HS-5 (cell line): ENCODE results near the gene ADPRHL1.

Source experiments
- DNase-seq: peaks from one replicate; pipeline ENCODE4 v3.0.0-alpha.2; 2012; ENCODE audit warnings: low read depth

The ADPRHL1 gene

GRCh38 chr13:113415825-113416224, 37.5 kb downstream of the ADPRHL1 start:
- no peak for DNase-seq

- DNase-seq = no peak
These were observed 38.3 kb downstream of the ADPRHL1 start for GRCh38 chr13:113415032-113415431.

GRCh38 chr13:113414335-113414734, 39.0 kb downstream of the ADPRHL1 start:
- DNase-seq = no peak

GRCh38 chr13:113413898-113414282, 39.4 kb downstream of the ADPRHL1 start:
- DNase-seq = no peak

DNA sequence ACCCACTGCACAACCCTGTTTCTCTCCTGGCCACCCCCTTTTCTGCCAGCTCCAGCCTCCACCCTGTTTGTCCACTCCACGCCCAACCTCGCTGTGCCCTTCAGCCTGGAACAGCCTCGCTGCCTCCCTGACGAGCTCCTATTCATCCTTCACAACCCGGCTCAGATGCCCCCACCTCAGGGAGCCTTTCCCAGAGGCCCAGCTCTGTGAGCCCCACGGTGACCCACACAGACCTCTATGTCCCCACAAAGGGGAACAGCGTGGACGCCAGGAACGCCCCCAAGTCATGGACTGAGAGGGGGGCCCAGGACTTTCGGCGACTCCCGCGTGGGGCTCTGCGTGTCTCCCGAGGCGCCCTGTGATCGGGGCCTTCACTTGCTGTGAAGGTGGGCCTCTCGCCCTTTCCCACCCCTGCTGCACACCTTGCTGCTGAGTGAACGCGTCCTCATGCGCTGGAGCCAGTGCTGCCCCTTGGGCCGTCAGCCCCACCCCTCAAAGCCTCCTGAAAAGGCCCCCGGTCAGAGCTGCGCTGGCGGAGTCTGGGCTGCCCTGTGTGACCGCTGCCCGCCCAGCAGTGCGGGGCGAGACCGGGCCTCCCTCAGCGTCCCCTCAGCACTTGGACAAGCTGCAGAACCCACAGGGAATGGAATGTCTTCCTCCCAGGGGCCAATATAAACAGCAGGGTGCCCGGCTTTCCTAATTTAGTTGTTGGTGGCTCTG, 40.0 kb downstream of the ADPRHL1 start:
- DNase-seq = no peak

DNA sequence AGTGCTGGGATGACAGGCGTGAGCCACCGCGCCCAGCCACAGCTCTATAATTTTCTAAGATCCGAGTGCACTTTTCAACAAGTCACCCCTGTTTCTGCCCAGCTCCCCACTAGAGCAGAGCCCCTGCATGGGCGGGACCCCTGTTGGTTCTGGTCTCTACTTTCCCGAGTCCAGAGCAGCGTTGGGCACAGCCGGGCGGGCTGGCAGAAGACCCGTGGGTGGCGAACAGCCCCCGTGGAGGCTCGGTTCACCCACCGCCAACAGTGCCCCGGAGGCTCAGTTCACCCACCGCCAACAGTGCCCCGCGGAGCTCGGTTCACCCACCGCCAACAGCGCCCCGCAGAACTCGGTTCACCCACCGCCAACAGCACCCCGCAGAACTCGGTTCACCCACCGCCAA, 40.8 kb downstream of the ADPRHL1 start:
- DNase-seq = no peak

DNA sequence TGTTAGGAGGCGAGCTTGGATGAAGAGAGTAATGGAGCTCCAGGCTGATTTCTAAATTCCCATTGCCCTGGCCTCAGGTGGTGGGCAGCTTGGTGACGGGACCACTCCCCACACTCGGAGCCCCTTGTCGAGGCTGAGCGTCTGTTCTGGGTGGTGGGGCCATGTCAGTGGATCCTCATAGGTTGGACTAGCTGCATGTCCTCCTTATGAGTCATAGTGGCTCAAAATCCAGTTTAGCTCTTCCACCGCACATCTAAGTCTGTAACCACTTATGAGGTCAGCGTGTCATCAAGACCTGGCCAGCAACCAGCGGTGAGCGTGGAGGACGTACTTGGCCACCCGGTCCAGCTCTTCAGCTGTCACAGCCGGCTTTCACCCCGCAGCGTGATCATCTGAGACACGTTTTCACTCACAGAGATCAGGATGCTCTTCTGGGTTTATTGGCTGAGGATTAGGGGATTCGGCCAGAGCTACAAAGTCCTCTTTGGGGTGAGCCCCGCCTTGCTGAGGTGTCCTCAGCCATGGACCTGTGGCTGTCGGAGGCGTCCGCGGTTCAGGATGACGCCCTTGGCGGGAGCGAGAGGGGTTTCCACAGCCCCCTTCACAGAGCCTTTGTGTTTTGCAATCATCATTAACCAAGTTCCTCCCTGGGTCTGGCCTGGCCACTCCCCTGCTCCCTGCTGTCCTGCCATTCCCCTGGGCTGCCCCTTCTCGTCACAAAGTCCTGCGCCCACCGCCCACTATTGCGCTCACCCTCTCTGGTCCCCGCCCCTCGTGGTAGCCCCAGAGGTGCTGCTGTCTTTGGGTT, 41.9 kb downstream of the ADPRHL1 start:
- DNase-seq = peak; percentile 64

GRCh38 chr13:113410472-113411201, 42.7 kb downstream of the ADPRHL1 start:
- peak; percentile 26 for DNase-seq

- no peak for DNase-seq
These were observed 44.7 kb downstream of the ADPRHL1 start for GRCh38 chr13:113408562-113408961.

DNA sequence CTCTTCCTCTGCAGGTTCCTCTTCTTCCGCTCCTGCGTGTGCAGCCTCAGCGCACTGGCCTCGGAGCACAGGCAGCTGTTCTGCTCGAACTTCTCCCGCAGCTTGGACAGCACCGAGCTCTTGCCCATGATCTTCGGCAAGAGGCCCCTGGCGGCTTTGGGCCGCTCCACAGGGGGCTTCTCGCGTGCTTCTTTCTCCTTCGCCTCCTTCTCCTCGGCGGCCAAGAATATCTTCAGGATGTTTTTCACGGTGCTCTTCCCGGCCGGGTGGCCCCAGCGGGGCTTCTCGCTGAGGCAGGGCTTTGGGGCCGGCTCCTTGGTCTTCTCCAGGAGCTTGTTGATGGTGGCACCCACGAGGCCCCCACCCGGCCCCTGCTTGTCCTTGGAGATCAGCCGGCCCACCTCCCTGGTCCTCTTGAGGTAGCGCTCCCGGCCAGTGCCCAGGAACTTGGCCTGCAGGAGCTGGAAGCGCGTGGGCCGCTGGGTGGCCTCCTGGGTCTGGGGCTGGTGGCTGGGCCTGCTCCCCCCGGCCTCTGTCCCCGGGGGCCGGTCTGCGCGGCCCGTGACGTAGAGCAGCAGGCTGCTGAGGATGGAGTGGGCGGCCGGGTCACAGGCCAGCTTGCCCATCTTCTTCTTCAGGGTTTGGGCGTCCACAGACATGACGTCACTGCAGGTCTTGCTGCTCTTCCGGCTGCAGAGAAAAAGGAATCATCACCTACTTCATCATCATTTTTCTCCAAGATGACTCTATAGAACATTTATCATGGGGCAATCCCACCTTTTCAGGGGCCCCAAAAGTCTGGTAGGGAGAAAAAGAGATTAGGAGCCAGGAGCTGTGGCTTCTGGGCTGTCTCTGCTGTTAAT, 45.5 kb downstream of the ADPRHL1 start:
- no peak for DNase-seq

- DNase-seq = no peak
These were observed 46.2 kb downstream of the ADPRHL1 start for GRCh38 chr13:113407103-113407530.

DNA sequence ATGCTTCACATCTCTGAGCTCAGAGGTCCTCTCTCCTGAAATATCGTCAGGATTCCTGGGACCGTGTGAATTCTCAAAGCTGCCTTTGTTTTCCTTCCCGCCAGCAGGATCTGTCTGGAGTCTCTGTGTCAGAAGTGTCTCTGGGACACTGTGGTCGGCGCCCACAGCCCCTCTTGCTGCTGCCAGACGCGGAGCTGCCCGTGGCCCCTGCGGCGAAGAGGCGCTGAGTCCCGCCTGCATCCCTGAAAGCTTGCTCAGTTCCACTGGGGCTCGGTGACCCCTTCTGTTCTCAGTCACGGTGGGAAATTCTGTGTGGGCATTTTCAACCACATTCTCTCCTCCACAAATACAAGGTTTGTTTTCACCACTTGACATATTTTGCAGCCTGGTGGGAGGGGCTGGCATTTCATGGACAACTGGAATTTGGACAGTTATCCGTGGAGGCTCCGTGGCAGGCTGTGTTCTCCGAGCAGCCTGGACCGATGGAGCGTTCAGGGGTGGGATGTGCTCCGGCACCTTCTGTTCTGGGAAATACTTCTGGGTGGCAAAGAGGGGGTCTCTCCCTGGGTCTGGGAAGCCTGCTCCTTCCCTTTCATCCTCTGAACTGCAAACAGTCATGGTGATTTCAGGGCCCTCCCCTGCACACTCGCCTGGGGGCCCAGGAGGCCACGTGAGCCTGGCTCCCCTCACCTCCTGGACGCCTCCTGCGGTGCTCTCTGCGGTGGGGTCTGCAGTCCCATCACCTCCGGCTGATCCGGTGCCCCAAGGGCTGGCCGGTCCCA, 46.8 kb downstream of the ADPRHL1 start:
- no peak for DNase-seq

DNA sequence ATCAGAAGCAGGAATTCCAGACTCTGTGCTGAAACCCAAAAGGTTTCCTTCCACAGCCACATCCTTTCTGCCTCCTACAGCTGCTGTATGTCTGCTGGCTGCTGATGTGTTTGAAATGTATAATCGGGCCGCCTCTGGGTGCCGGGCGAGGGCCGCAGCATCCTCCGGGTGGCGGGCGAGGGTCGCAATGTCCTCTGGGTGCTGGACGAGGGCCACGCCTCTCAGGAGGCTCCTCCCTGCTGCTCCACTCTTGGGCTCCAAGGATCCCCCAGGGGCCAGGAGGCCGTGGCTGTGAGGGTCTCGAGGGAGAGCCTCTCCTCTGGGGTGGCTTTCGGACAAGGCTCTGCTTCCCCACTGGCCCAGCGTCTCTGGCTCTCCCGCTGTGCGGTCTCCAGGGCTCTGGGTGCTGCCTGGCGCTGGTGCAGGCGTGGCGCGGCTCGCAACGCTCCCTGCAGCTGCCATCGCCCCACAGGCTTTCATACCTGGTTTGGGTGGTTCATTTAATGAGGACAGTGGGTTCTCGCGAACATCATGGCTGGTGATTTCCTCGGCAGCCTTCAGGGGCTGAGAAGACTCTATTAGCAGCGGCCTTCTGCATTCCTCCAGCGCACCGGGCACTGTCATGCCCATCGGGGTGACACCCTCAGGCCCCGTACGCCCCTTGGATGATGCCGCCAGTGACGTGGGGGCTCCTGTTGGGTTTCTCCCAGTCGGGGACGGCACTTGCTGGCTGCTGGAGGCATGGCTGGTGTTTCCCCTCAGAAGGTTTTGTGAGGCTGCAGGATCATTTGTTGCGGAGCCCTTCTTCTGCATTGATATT, 47.6 kb downstream of the ADPRHL1 start:
- no peak for DNase-seq

DNA sequence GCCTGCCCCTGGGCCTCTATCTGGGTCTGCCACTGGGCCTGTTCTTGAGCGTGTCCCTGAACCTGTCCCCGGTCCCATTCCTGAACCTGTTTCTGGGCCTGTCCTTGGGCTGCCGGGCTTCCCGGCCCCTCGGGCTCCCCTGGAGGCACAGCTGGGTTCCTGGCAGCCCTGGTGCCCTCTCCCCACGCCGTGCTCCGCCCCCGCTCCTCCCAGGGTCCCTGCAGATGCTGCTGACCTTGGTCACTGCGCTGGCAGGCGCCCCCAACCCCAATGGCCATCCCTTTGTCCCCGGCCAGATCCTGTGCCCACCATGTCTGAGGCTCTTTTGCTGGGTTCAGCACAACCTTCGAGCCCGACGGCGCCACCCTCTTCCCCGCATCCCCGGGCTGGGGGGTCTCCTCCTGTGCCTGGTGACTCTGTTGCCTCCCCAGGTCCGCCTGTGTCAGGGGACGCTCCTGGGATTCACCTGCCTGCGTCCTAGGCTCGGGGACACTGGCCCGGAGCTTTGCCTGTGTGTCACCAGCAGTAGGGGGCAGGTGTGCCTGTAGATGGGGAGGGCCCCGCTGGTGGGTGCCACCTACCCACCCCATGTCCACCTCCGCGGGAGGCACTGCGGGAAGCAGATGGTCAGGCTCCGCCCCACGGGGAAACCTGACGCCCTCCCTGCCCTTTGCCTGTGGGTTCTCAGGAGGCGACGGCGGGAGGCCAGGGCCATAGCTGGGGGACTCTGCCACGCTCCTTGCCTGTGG, 48.4 kb downstream of the ADPRHL1 start:
- no peak for DNase-seq

DNA sequence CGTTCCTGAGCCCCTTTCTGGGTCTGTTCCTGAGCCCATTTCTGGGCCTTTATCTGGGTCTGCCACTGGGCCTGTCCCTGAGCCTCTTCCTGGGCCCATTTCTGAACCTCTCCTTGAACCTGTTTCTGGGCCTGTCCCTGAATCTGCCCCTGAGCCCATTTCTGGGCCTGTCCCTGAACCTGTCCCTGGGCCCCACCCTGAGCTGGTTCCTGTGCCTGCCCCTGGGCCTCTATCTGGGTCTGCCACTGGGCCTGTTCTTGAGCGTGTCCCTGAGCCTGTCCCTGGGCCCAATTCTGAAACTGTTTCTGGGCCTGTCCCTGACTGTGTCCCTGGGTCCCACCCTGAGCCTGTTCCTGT, 48.9 kb downstream of the ADPRHL1 start:
- DNase-seq = no peak

GRCh38 chr13:113403255-113404104, 49.8 kb downstream of the ADPRHL1 start:
- no peak for DNase-seq

DNA sequence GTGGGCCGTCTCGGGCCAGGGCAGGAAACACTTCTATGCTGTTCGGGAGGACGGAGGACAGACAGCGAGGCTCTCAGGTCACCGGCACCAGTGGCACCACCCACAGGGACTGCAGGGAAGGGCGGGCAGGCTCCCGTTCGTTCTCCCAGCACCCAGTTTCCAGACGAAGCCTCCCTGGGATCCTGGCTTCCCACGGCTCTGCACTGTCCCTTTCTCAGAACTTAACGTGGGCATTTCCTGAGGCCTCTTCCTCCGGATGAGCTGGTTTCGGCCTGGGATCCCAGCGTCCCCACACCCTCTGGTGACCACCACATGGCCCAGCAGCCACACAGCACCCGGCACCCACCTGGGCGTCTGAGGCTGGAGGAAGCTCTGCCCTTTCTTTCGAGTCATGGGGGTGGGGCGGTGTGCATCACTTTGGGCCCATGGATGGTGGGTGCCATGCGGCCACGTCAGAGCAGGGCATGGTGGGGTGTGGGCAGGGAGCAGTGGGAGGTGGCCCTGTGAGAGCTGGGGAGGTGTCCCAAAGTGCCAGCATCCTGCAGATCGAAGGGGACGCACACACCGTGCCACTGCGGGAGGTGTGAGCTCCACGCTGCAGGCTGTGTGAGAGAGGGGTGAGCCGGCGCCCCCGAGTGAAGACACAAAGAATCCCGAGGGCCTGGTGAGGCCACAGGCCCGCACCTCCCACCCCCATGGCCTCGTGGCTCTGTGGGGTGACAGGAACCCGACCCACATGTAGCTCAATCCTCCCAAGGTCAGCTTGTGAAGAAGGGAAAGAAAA, 50.6 kb downstream of the ADPRHL1 start:
- no peak for DNase-seq
